Small intestine (tissue), 7 donors: ENCODE results near the gene PAPPA. TPM values are rescaled to one million over a fixed set of nuclear protein-coding genes. Genes with fewer than 3 reads are reported as not detected.

ENCODE experiments used
- DNase-seq, 2 donors: peaks; one replicate each; pipeline versions ENCODE4 v3.0.0 to v3.0.0-alpha.2; 2013
- FAIRE-seq: peaks from 2 replicates; lab custom pipeline; 2012; peaks lifted over from hg19 to GRCh38; lab: Jason Lieb, UNC
- H3K27ac ChIP-seq, 3 donors: one replicate each; pipeline ENCODE4 v1.5.1; 2013; ENCODE audit warnings: low read length in 2 of 3, mild to moderate bottlenecking in 2 of 3, control low read depth in 1 of 3, inconsistent platforms in 1 of 3, low read depth in 1 of 3, moderate library complexity in 1 of 3
- H3K27me3 ChIP-seq, 3 donors: one replicate each; pipeline ENCODE4 v1.6.1; 2013; ENCODE audit warnings: low read length in 3 of 3, inconsistent platforms in 1 of 3; ENCODE audit not compliant: control insufficient read depth in 3 of 3, insufficient read depth in 3 of 3
- H3K36me3 ChIP-seq, 3 donors: one replicate each; pipeline ENCODE4 v1.6.1; 2013; ENCODE audit warnings: low read length in 3 of 3, inconsistent platforms in 1 of 3, low read depth in 1 of 3, mild to moderate bottlenecking in 1 of 3, moderate library complexity in 1 of 3; ENCODE audit not compliant: control insufficient read depth in 3 of 3, insufficient read depth in 2 of 3
- H3K4me1 ChIP-seq, 3 donors: one replicate each; pipeline ENCODE4 v1.6.1; 2013; ENCODE audit warnings: low read length in 2 of 3, inconsistent platforms in 1 of 3, low read depth in 1 of 3, mild to moderate bottlenecking in 1 of 3, moderate library complexity in 1 of 3; ENCODE audit not compliant: control insufficient read depth in 3 of 3, insufficient read depth in 2 of 3
- H3K4me3 ChIP-seq, 3 donors: one replicate each; pipeline ENCODE4 v1.5.1; 2013; ENCODE audit warnings: low read length in 3 of 3, control low read depth in 1 of 3, inconsistent platforms in 1 of 3, low read depth in 1 of 3, mild to moderate bottlenecking in 1 of 3, moderate library complexity in 1 of 3
- H3K9me3 ChIP-seq, 2 donors: one replicate each; pipeline ENCODE4 v1.6.1; 2013; ENCODE audit warnings: low read depth in 1 of 2, low read length in 1 of 2; ENCODE audit not compliant: control insufficient read depth in 2 of 2, insufficient read depth in 1 of 2
- WGBS, 3 donors: extraction: QIAGEN DNeasy Blood & Tissue Kit; methylation state at CpG; one replicate each; pipeline ENCODE4 v1.1.7; 2013; 5-methylcytosine and 5-hydroxymethylcytosine counted together
- polyA plus RNA-seq, 4 donors: library from polyadenylated mRNA; stranded (reverse) in 3 of 4; unstranded in 1 of 4; fragments of 200-250 nt in 3 of 4; fragments of 120-200 nt in 1 of 4; gene quantifications; one replicate each; pipeline versions ENCODE4 v1.2.1 to v1.2.3, GENCODE V29; 2013
- donor health status: healthy with polysubstance abuse.
- donor health status: control.
- donor health status: control.
- donor health status: Bipolar disorder and iron deficiency.
- donor health status: healthy.

Gene PAPPA
- polyA plus RNA-seq, 4 donors, result 0.27 to 1.2 (median 0.88) TPM; not detected in 1

DNA sequence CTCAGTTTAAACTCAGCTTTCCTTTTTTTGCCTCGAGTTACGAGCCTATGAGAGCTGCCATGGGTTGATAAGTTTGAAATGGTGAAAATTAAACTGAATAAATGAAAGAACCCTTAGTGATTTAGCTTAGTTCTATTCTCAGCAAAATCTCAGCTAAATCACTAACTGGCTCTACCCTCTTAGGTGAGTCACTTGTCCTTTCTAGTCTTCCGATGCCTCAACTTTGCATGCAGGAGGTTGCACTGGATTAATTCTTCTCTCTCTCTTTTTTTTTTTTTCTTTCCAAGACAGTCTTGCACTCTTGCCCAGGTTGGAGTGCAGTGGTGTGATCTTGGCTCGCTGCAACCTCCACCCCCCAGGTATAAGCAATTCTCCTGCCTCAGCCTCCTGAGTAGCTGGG, 83.9 kb downstream of the PAPPA start:
- peaks cover 0 to 8% (median 0%) of the 10 kb centered on the region in 3 donors for H3K27me3 ChIP-seq
- FAIRE-seq, result no peak
- no peak overlapping the region for H3K4me3 ChIP-seq
- peaks cover 0 to 1% of the 10 kb centered on the region in 2 donors for H3K9me3 ChIP-seq
- H3K27ac ChIP-seq, result no peak overlapping the region
- no peak for DNase-seq
- 70 to 82% (median 81%) methylated on average over 4 of the region's 4 CpGs for WGBS, 3 donors
- no peaks in the 10 kb centered on the region for H3K4me1 ChIP-seq
- no peaks in the 10 kb centered on the region for H3K36me3 ChIP-seq

DNA sequence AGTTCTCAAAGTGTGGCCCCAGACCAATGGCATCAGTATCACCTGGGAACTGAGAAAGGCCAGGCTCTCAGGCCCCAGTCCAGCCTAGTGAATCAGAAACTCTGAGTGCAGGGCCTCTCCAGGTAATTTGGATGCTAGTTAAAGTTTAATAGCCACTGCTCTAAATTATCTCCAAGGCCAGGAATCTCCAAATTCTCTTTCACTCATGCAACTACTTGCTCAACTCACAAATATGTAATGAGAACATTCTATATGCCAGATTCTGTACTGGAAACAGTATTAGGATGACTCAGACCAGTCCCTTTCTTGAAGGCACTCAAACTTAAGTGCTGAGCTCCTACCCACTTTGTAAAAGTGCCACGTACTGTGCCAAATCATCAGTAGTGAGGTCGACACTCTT, 84.6 kb downstream of the PAPPA start:
- Histone ChIP-seq H3K4me3 (no peak overlapping the region), H3K27me3 (peaks cover 0 to 8% (median 0%) of the 10 kb centered on the region in 3 donors), H3K4me1 (no peaks in the 10 kb centered on the region), H3K27ac (no peak overlapping the region), H3K9me3 (peaks cover 0 to 1% of the 10 kb centered on the region in 2 donors), H3K36me3 (no peaks in the 10 kb centered on the region)
- WGBS, 3 donors, result 67 to 89% (median 84%) methylated on average over 2 of the region's 2 CpGs
- DNase-seq (no peak), FAIRE-seq (no peak)

DNA sequence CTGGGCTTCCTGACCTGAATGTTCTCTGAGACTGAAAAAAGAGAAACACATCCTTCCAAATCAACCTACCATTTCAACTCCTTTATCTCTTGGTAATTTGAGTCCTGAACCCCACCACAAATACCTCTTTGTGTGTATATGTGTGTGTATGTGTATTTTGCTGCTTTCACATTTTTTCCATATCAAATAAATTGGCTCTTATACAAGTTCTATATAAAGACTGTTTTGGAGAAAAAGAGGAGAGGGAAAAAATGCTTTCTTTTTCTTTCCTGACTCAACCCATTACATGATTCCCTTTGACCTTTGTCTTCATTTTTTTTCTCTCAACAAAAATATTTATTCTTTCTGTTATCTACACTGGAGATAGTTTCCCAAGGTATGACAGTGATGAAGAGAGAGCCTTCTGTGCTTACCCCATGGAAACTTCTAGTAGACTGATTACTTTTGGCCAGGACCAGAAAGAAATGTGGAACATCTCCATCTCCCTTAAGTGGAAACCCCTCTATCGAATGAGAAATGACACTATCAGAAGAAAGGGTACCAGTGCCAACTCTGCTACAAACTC, 85.3 kb downstream of the PAPPA start:
- H3K4me3 ChIP-seq, result no peak overlapping the region
- H3K4me1 ChIP-seq, result no peaks in the 10 kb centered on the region
- no peak for FAIRE-seq
- DNase-seq, result no peak
- peaks cover 0 to 7% (median 0%) of the 10 kb centered on the region in 3 donors for H3K27me3 ChIP-seq
- H3K9me3 ChIP-seq, result peaks cover 0 to 1% of the 10 kb centered on the region in 2 donors
- no peak overlapping the region for H3K27ac ChIP-seq
- H3K36me3 ChIP-seq, result no peaks in the 10 kb centered on the region
- 60 to 81% (median 81%) methylated on average over 1 of the region's 1 CpG for WGBS, 3 donors

DNA sequence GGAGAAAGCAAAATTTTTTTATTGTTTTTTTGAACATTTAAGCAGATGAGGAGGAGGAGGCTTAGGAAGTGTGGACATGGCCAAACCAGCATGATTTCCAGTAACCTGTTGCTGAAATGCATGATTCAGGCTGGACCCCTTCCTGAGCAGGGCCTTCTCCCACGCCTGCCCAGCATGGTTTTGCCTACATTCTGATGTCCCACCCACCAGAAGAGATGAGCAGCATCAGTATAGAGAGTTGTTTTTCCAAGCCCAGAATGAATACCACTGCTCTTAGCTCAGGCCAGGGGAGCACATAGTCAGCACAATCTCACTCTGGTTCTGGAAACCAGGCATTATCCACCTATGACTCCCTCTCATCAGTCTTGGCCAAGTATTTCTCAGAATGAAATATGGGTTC, 90.1 kb downstream of the PAPPA start:
- H3K27me3 ChIP-seq, result peaks cover 0 to 2% (median 0%) of the 10 kb centered on the region in 3 donors
- H3K4me3 ChIP-seq, result no peak overlapping the region
- WGBS, 3 donors, result 45 to 71% (median 71%) methylated on average over 1 of the region's 1 CpG
- no peaks in the 10 kb centered on the region for H3K9me3 ChIP-seq
- DNase-seq (no peak), FAIRE-seq (no peak)
- no peak overlapping the region for H3K27ac ChIP-seq
- peaks cover 0 to 2% (median 0%) of the 10 kb centered on the region in 3 donors for H3K4me1 ChIP-seq
- H3K36me3 ChIP-seq, result no peaks in the 10 kb centered on the region

DNA sequence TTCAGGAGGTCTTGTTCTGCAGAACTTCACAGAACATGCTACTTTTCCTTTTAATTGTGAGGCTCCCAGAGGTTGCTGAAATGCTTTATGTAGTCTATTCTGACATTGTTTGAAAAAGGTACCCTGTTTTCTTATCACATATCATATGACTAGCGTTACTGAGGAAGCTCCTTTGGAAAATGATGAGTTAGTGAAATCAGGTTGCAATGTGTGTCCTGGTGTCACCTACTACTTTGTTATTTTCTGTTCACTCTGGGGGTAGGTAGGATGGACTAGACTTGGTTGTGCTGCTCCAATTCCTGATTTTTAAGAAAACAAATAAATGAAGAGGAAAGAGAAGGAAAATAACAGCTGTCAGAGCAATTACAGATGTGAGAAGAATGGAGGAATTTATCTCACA, 93.7 kb downstream of the PAPPA start:
- WGBS, 3 donors, result 67 to 83% (median 71%) methylated on average over 1 of the region's 1 CpG
- no peak for FAIRE-seq
- peaks cover 0 to 2% (median 0%) of the 10 kb centered on the region in 3 donors for H3K4me1 ChIP-seq
- H3K27ac ChIP-seq, result no peak overlapping the region
- no peak overlapping the region for H3K4me3 ChIP-seq
- no peaks in the 10 kb centered on the region for H3K9me3 ChIP-seq
- H3K27me3 ChIP-seq, result no peaks in the 10 kb centered on the region
- no peak for DNase-seq
- no peaks in the 10 kb centered on the region for H3K36me3 ChIP-seq

DNA sequence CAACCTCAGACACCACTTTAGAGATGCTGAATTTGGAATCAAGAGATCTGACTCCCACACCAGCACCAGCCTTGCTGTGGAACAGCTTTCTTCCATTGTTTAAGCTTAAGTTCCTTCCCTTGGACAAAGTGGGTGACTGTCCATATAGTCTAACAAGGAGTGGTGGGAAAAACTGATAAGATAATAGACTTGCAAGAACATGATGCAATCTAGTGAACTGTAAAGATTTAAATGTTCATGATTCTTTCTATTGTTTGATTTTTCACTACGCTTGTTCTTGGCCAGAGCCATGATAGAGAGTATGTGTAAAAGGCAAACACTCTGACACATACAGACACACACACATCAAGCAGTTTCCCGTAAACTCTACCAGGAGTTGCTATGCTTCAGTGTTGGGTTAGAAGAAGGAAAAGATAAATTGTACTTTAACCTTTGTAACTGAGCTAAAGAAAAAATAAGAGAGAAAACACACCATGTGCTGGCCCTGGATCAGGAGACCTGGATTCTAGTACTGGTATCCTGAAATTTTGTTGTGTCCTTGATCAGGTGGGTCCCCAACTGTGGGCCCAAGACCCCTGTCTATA, 94.3 kb downstream of the PAPPA start:
- no peak overlapping the region for H3K4me3 ChIP-seq
- H3K4me1 ChIP-seq, result peaks cover 0 to 2% (median 0%) of the 10 kb centered on the region in 3 donors
- no peaks in the 10 kb centered on the region for H3K27me3 ChIP-seq
- H3K27ac ChIP-seq, result no peak overlapping the region
- no peaks in the 10 kb centered on the region for H3K9me3 ChIP-seq
- no peaks in the 10 kb centered on the region for H3K36me3 ChIP-seq
- peak in 1 of 2 donors; percentile 47 for DNase-seq
- WGBS, 3 donors, result 21 to 67% (median 37%) methylated on average over 2 of the region's 2 CpGs
- FAIRE-seq, result no peak

DNA sequence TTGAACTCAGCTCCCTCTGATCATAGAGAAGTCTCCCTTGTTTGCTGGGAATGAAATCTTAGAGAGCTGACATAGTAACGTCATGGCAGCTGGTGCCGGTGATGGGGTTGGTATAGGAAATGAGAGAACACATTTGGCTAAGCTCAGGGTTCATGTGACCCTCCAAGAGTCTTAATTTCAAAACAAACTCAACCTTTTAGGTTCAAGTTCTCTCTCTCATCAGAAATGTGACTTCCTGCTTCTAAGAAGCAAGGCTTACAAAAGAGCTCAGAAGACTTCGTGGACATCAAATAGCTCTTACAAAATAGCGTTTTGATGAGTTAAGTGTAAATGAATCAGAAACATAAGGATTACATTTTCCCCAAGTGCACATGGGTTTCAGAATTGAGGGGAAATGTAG, 97.3 kb downstream of the PAPPA start:
- Histone ChIP-seq H3K36me3 (no peaks in the 10 kb centered on the region), H3K9me3 (no peaks in the 10 kb centered on the region), H3K4me1 (peaks cover 0 to 2% (median 0%) of the 10 kb centered on the region in 3 donors), H3K27ac (no peak overlapping the region), H3K4me3 (no peak overlapping the region), H3K27me3 (no peaks in the 10 kb centered on the region)
- DNase-seq, result no peak
- WGBS, 3 donors, result 78 to 87% (median 81%) methylated on average over 4 of the region's 4 CpGs
- no peak for FAIRE-seq

DNA sequence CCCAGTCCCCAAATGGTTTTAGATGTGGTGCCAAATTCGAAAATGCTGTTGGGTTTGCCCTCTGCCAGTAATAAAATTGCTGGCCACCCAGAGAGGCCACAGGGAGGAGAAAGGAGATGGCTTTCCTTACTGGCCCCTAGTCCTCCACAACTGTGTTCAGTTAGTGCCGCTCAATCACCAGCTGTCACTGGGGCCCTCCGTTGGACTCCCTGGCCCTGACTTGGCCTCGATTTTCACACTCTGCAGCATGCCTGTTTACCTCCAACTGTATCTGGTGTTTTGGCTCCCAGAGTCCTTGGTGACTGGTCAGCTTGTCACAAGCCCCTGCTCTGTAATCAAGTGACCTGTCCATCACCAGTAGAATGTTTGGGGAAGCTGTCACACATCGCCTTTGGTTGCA, 97.8 kb downstream of the PAPPA start:
- DNase-seq (no peak), FAIRE-seq (no peak)
- H3K27ac ChIP-seq, result no peak overlapping the region
- peaks cover 0 to 2% (median 0%) of the 10 kb centered on the region in 3 donors for H3K4me1 ChIP-seq
- H3K4me3 ChIP-seq, result no peak overlapping the region
- WGBS, 3 donors, result 54 to 66% (median 60%) methylated on average over 5 of the region's 5 CpGs
- no peaks in the 10 kb centered on the region for H3K9me3 ChIP-seq
- no peaks in the 10 kb centered on the region for H3K27me3 ChIP-seq
- no peaks in the 10 kb centered on the region for H3K36me3 ChIP-seq
